GM23338 (cell line): ENCODE results near the gene RNLS. TPM values are rescaled to one million over a fixed set of nuclear protein-coding genes. Genes with fewer than 3 reads are reported as not detected.

Experiments
- ATAC-seq: fragments of 200-7000 bp; cut with Tn5 transposase; 3 replicates; pipeline ENCODE4 v1.9.1; 2020
- DNase-seq: peaks from one replicate; pipeline ENCODE4 v3.0.0-alpha.2; 2015; ENCODE audit warnings: low spot score
- H2AFZ ChIP-seq: fragments of 200-600 bp; sonication (generic); 2 replicates; pipeline ENCODE4 v1.8.0; 2016; ENCODE audit warnings: antibody characterized with exemption, mild to moderate bottlenecking, moderate library complexity
- H3F3A ChIP-seq: fragments of 200-600 bp; sonication (generic); replicated peaks from 2 replicates; pipeline ENCODE4 v1.8.0; 2017; ENCODE audit warnings: antibody characterized with exemption, mixed run types, low read depth
- H3K27ac ChIP-seq: fragments of 200-600 bp; sonication (generic); 2 replicates; pipeline ENCODE4 v1.6.1; 2016; ENCODE audit warnings: low read depth
- H3K27me3 ChIP-seq: fragments of 200-600 bp; sonication (generic); 2 replicates; pipeline ENCODE4 v1.8.0; 2016; ENCODE audit warnings: mild to moderate bottlenecking, mixed run types, moderate library complexity; ENCODE audit not compliant: insufficient read depth
- H3K36me3 ChIP-seq: fragments of 200-600 bp; sonication (generic); 2 replicates; pipeline ENCODE4 v1.8.0; 2016; ENCODE audit warnings: mild to moderate bottlenecking; ENCODE audit not compliant: insufficient read depth
- H3K4me1 ChIP-seq: fragments of 200-600 bp; sonication (generic); 2 replicates; pipeline ENCODE4 v1.8.0; 2016; ENCODE audit warnings: mild to moderate bottlenecking, moderate library complexity; ENCODE audit not compliant: insufficient read depth
- H3K4me2 ChIP-seq: fragments of 200-600 bp; sonication (generic); 2 replicates; pipeline ENCODE4 v1.7.1; 2017; ENCODE audit warnings: mixed run types
- H3K4me3 ChIP-seq: fragments of 200-600 bp; sonication (generic); 2 replicates; pipeline ENCODE4 v1.6.1; 2016; ENCODE audit warnings: mixed run types
- H3K79me2 ChIP-seq: fragments of 200-600 bp; sonication (generic); replicated peaks from 2 replicates; pipeline ENCODE4 v1.8.0; 2017; ENCODE audit warnings: mild to moderate bottlenecking; ENCODE audit not compliant: insufficient read depth
- H3K9me2 ChIP-seq: fragments of 200-600 bp; sonication (generic); 2 replicates; pipeline ENCODE4 v1.8.0; 2017; ENCODE audit not compliant: insufficient read depth
- H4K20me1 ChIP-seq: fragments of 200-600 bp; sonication (generic); replicated peaks from 2 replicates; pipeline ENCODE4 v1.8.0; 2017; ENCODE audit warnings: mild to moderate bottlenecking; ENCODE audit not compliant: insufficient read depth
- H3K27ac Mint-ChIP-seq: 2 replicates; pipeline ENCODE4 v1.8.0; 2020; ENCODE audit warnings: inconsistent platforms, mild to moderate bottlenecking, moderate library complexity, mixed read lengths
- H3K27me3 Mint-ChIP-seq: 3 replicates; pipeline ENCODE4 v1.8.0; 2022; ENCODE audit warnings: low read depth, mild to moderate bottlenecking, moderate library complexity, mixed read lengths, inconsistent platforms; ENCODE audit not compliant: insufficient read depth, poor library complexity
- H3K36me3 Mint-ChIP-seq: 3 replicates; pipeline ENCODE4 v1.8.0; 2021; ENCODE audit warnings: low read depth, mild to moderate bottlenecking, inconsistent platforms, moderate library complexity, mixed read lengths
- H3K4me1 Mint-ChIP-seq: 3 replicates; pipeline ENCODE4 v1.8.0; 2020; ENCODE audit warnings: mild to moderate bottlenecking, inconsistent platforms, mixed read lengths
- H3K4me3 Mint-ChIP-seq: 3 replicates; pipeline ENCODE4 v1.8.0; 2021; ENCODE audit warnings: moderate library complexity, mild to moderate bottlenecking, inconsistent platforms, mixed read lengths
- H3K9me3 Mint-ChIP-seq: 3 replicates; pipeline ENCODE4 v1.8.0; 2020; ENCODE audit warnings: moderate library complexity, mild to moderate bottlenecking, inconsistent platforms, mixed read lengths
- CREB1 ChIP-seq: fragments of 250-450 bp; sonication (Bioruptor Pico); IDR thresholded peaks from 2 replicates; pipeline ENCODE4 v1.5.0; 2020; ENCODE audit warnings: low read depth, mild to moderate bottlenecking, moderate library complexity
- CTCF ChIP-seq, 2 experiments: fragments of 200-600 bp in 1 of 2; sonication (generic) in 1 of 2; conservative IDR thresholded peaks; 2 replicates each; pipeline versions ENCODE4 v1.5.1 to v1.6.1; 2016 to 2017; ENCODE audit warnings: antibody characterized with exemption in 2 of 2, low read depth in 2 of 2, mild to moderate bottlenecking in 2 of 2, moderate library complexity in 1 of 2
- ETS1 ChIP-seq: IDR thresholded peaks from 2 replicates; pipeline ENCODE4 v1.6.1; 2016; ENCODE audit warnings: antibody characterized with exemption
- EZH2 ChIP-seq: fragments of 200-600 bp; sonication (generic); IDR thresholded peaks from one replicate; pipeline ENCODE4 v1.8.0; 2017; ENCODE audit warnings: antibody characterized with exemption, mild to moderate bottlenecking, low read depth; ENCODE audit not compliant: unreplicated experiment
- EZH2phosphoT487 ChIP-seq: fragments of 200-600 bp; sonication (generic); IDR thresholded peaks from one replicate; pipeline ENCODE4 v1.8.1; 2018; ENCODE audit warnings: antibody characterized with exemption; ENCODE audit not compliant: unreplicated experiment
- JUNB ChIP-seq: IDR thresholded peaks from one replicate; pipeline ENCODE4 v1.6.1; 2016; ENCODE audit warnings: antibody characterized with exemption; ENCODE audit not compliant: unreplicated experiment
- NANOG ChIP-seq: IDR thresholded peaks from 2 replicates; pipeline ENCODE4 v1.6.1; 2016; ENCODE audit warnings: antibody characterized with exemption, borderline replicate concordance
- POLR2AphosphoS5 ChIP-seq: IDR thresholded peaks from 2 replicates; pipeline ENCODE4 v1.6.1; 2016; ENCODE audit warnings: antibody characterized with exemption, low read depth
- REST ChIP-seq: IDR thresholded peaks from one replicate; pipeline ENCODE4 v1.6.1; 2018; ENCODE audit warnings: antibody characterized with exemption; ENCODE audit not compliant: unreplicated experiment
- STAT1 ChIP-seq: IDR thresholded peaks from one replicate; pipeline ENCODE4 v1.6.1; 2016; ENCODE audit warnings: antibody characterized with exemption; ENCODE audit not compliant: unreplicated experiment
- ZNF114 ChIP-seq: fragments of 250-450 bp; sonication (Bioruptor Pico); IDR thresholded peaks from 2 replicates; pipeline ENCODE4 v1.5.0; 2020; ENCODE audit warnings: mild to moderate bottlenecking, moderate library complexity
- ZNF331 ChIP-seq: fragments of 250-450 bp; sonication (Bioruptor Pico); IDR thresholded peaks from 2 replicates; pipeline ENCODE4 v1.5.0; 2020; ENCODE audit warnings: low read depth, mild to moderate bottlenecking, moderate library complexity
- ZNF462 ChIP-seq: fragments of 250-450 bp; sonication (Bioruptor Pico); IDR thresholded peaks from 2 replicates; pipeline ENCODE4 v1.5.0; 2020; ENCODE audit warnings: mild to moderate bottlenecking, moderate library complexity
- polyA plus RNA-seq: library from polyadenylated mRNA; unstranded; fragments of >200 nt; fragmentation: Nextera tagmentation; extraction: Ambion mirVana; gene quantifications from 2 replicates; pipeline ENCODE4 v1.2.1, GENCODE V29; 2016
- total RNA-seq: library from RNA; depleted of rRNA; stranded (reverse); fragments of >200 nt; shearing (Covaris generic); gene quantifications from 2 replicates; pipeline ENCODE4 v1.2.3, GENCODE V29; 2014

The RNLS gene
- total and polyA plus RNA-seq, 2 experiments from 2014 or later, result 8.8 to 15.2 TPM

GRCh38 chr10:88379575-88379974 lies 203.5 kb downstream of the RNLS start:
- Histone ChIP-seq H3K27ac (no peak overlapping the region), H3K4me3 (no peak overlapping the region), H3K9me2 (no peaks in the 10 kb centered on the region), H3K4me2 (no peak overlapping the region), H3K36me3 (no peaks in the 10 kb centered on the region), H3F3A (no peaks in the 10 kb centered on the region), H3K79me2 (no peaks in the 10 kb centered on the region), H4K20me1 (no peaks in the 10 kb centered on the region), H3K27me3 (no peaks in the 10 kb centered on the region), H2AFZ (no peak overlapping the region), H3K4me1 (no peaks in the 10 kb centered on the region)
- TF ChIP-seq EZH2 (no peak), POLR2AphosphoS5 (no peak), ZNF114 (CRISPR knock-in tag) (no peak), ZNF331 (CRISPR knock-in tag) (no peak), JUNB (no peak), EZH2phosphoT487 (no peak), CTCF (conservative IDR thresholded peaks at IDR 0.05; ENCODE audit: low read depth in 2 of 2) (no peak), NANOG (no peak), CREB1 (CRISPR knock-in tag) (no peak), ETS1 (no peak), STAT1 (no peak), ZNF462 (no peak), REST (no peak)
- Mint-ChIP-seq H3K4me3 (no peak overlapping the region), H3K27me3 (no peaks in the 10 kb centered on the region), H3K27ac (no peak overlapping the region), H3K36me3 (no peaks in the 10 kb centered on the region), H3K9me3 (peaks cover 4% of the 10 kb centered on the region; the same call in 1 of the 3 replicates), H3K4me1 (no peaks in the 10 kb centered on the region)
- DNase-seq, result no peak
- ATAC-seq, result no peak
